HG03196 (cell line): Measurements from ENCODE around the gene TENM4.

Experiments
- ATAC-seq: cut with Tn5 transposase; IDR thresholded peaks from one replicate; pipeline ENCODE4 v1.9.1; 2021; ENCODE audit not compliant: unreplicated experiment

Gene TENM4

GRCh38 chr11:79309407-79309806 is 131.4 kb downstream of the TENM4 start:
- no peak for ATAC-seq

- ATAC-seq, result no peak
Measured at GRCh38 chr11:79308429-79308828, 132.4 kb downstream of the TENM4 start.

- no peak for ATAC-seq
Measured at GRCh38 chr11:79304599-79305212, 136.1 kb downstream of the TENM4 start.

GRCh38 chr11:79296141-79296540 is 144.7 kb downstream of the TENM4 start:
- ATAC-seq, result no peak

GRCh38 chr11:79294845-79295731 is 145.7 kb downstream of the TENM4 start:
- no peak for ATAC-seq

GRCh38 chr11:79291948-79292347 is 148.9 kb downstream of the TENM4 start:
- ATAC-seq, result no peak

- no peak for ATAC-seq
Measured at GRCh38 chr11:79290761-79291160, 150.1 kb downstream of the TENM4 start.

- no peak for ATAC-seq
Measured at GRCh38 chr11:79287952-79288351, 152.9 kb downstream of the TENM4 start.

- no peak for ATAC-seq
Measured at GRCh38 chr11:79285756-79286155, 155.1 kb downstream of the TENM4 start.

- no peak for ATAC-seq
Measured at GRCh38 chr11:79276736-79277325, 164.0 kb downstream of the TENM4 start.

GRCh38 chr11:79274636-79275331 is 166.0 kb downstream of the TENM4 start:
- no peak for ATAC-seq

- ATAC-seq, result no peak
Measured at GRCh38 chr11:79273781-79274180, 167.0 kb downstream of the TENM4 start.

- ATAC-seq, result no peak
Measured at GRCh38 chr11:79269611-79270307, 171.1 kb downstream of the TENM4 start.

GRCh38 chr11:79266396-79266795 is 174.4 kb downstream of the TENM4 start:
- ATAC-seq, result no peak

- no peak for ATAC-seq
Measured at GRCh38 chr11:79265756-79266322, 175.0 kb downstream of the TENM4 start.

GRCh38 chr11:79264284-79264683 is 176.5 kb downstream of the TENM4 start:
- ATAC-seq, result no peak

- ATAC-seq, result no peak
Measured at GRCh38 chr11:79263001-79263400, 177.8 kb downstream of the TENM4 start.

- no peak for ATAC-seq
Measured at GRCh38 chr11:79262221-79262620, 178.6 kb downstream of the TENM4 start.

- no peak for ATAC-seq
Measured at GRCh38 chr11:79261684-79262083, 179.1 kb downstream of the TENM4 start.

- no peak for ATAC-seq
Measured at GRCh38 chr11:79259800-79260199, 181.0 kb downstream of the TENM4 start.
